Measurements from ENCODE around the gene HTRA3. TPM values are rescaled to one million over a fixed set of nuclear protein-coding genes. Genes with fewer than 3 reads are reported as not detected.

The HTRA3 gene
- polyA plus RNA-seq, 1 donor: 15.5 TPM

GRCh38 chr4:8329859-8330761 is 60.6 kb downstream of the HTRA3 start:
- no peak for DNase-seq
- Histone ChIP-seq H3K36me3 (ENCODE audit: control insufficient read depth, insufficient read depth, low read length) (no peaks in the 10 kb centered on the region), H3K27me3 (ENCODE audit: control insufficient read depth, insufficient read depth, low read length) (no peaks in the 10 kb centered on the region), H3K27ac (ENCODE audit: low read length) (no peak overlapping the region), H3K4me1 (ENCODE audit: control insufficient read depth, insufficient read depth, low read length) (no peaks in the 10 kb centered on the region), H3K9me3 (ENCODE audit: control insufficient read depth, low read depth, low read length) (no peaks in the 10 kb centered on the region), H3K4me3 (ENCODE audit: low read length) (no peak overlapping the region)
- WGBS (ENCODE audit: insufficient coverage, low lambda C conversion rate): no CpG with 5 or more reads among the region's 20 CpGs

- Histone ChIP-seq H3K4me1 (ENCODE audit: control insufficient read depth, insufficient read depth, low read length) (no peaks in the 10 kb centered on the region), H3K36me3 (ENCODE audit: control insufficient read depth, insufficient read depth, low read length) (no peaks in the 10 kb centered on the region), H3K27me3 (ENCODE audit: control insufficient read depth, insufficient read depth, low read length) (no peaks in the 10 kb centered on the region), H3K9me3 (ENCODE audit: control insufficient read depth, low read depth, low read length) (no peaks in the 10 kb centered on the region), H3K27ac (ENCODE audit: low read length) (no peak overlapping the region), H3K4me3 (ENCODE audit: low read length) (no peak overlapping the region)
- DNase-seq: no peak
- no CpG with 5 or more reads among the region's 15 CpGs for WGBS (ENCODE audit: insufficient coverage, low lambda C conversion rate)
These were observed 61.4 kb downstream of the HTRA3 start for GRCh38 chr4:8330821-8331574.

- H3K9me3 ChIP-seq (ENCODE audit: control insufficient read depth, low read depth, low read length): no peaks in the 10 kb centered on the region
- no peaks in the 10 kb centered on the region for H3K4me1 ChIP-seq (ENCODE audit: control insufficient read depth, insufficient read depth, low read length)
- WGBS (ENCODE audit: insufficient coverage, low lambda C conversion rate): 100% methylated on average over 1 of the region's 6 CpGs
- H3K4me3 ChIP-seq (ENCODE audit: low read length): no peak overlapping the region
- H3K36me3 ChIP-seq (ENCODE audit: control insufficient read depth, insufficient read depth, low read length): no peaks in the 10 kb centered on the region
- no peaks in the 10 kb centered on the region for H3K27me3 ChIP-seq (ENCODE audit: control insufficient read depth, insufficient read depth, low read length)
- no peak overlapping the region for H3K27ac ChIP-seq (ENCODE audit: low read length)
- DNase-seq: no peak
These were observed 62.0 kb downstream of the HTRA3 start for GRCh38 chr4:8331575-8331955.

- no peaks in the 10 kb centered on the region for H3K4me1 ChIP-seq (ENCODE audit: control insufficient read depth, insufficient read depth, low read length)
- no peaks in the 10 kb centered on the region for H3K9me3 ChIP-seq (ENCODE audit: control insufficient read depth, low read depth, low read length)
- H3K27ac ChIP-seq (ENCODE audit: low read length): no peak overlapping the region
- no CpG with 5 or more reads among the region's 12 CpGs for WGBS (ENCODE audit: insufficient coverage, low lambda C conversion rate)
- no peak overlapping the region for H3K4me3 ChIP-seq (ENCODE audit: low read length)
- no peak for DNase-seq
- no peaks in the 10 kb centered on the region for H3K36me3 ChIP-seq (ENCODE audit: control insufficient read depth, insufficient read depth, low read length)
- H3K27me3 ChIP-seq (ENCODE audit: control insufficient read depth, insufficient read depth, low read length): no peaks in the 10 kb centered on the region
These were observed 62.7 kb downstream of the HTRA3 start for GRCh38 chr4:8332038-8332857.

GRCh38 chr4:8332891-8333331 is 63.4 kb downstream of the HTRA3 start:
- H3K4me1 ChIP-seq (ENCODE audit: control insufficient read depth, insufficient read depth, low read length): no peaks in the 10 kb centered on the region
- H3K4me3 ChIP-seq (ENCODE audit: low read length): no peak overlapping the region
- H3K27ac ChIP-seq (ENCODE audit: low read length): no peak overlapping the region
- H3K36me3 ChIP-seq (ENCODE audit: control insufficient read depth, insufficient read depth, low read length): no peaks in the 10 kb centered on the region
- no peaks in the 10 kb centered on the region for H3K27me3 ChIP-seq (ENCODE audit: control insufficient read depth, insufficient read depth, low read length)
- no CpG with 5 or more reads among the region's 8 CpGs for WGBS (ENCODE audit: insufficient coverage, low lambda C conversion rate)
- DNase-seq: no peak
- no peaks in the 10 kb centered on the region for H3K9me3 ChIP-seq (ENCODE audit: control insufficient read depth, low read depth, low read length)

- Histone ChIP-seq H3K27me3 (ENCODE audit: control insufficient read depth, insufficient read depth, low read length) (no peaks in the 10 kb centered on the region), H3K36me3 (ENCODE audit: control insufficient read depth, insufficient read depth, low read length) (no peaks in the 10 kb centered on the region), H3K4me1 (ENCODE audit: control insufficient read depth, insufficient read depth, low read length) (no peaks in the 10 kb centered on the region), H3K4me3 (ENCODE audit: low read length) (no peak overlapping the region), H3K27ac (ENCODE audit: low read length) (no peak overlapping the region), H3K9me3 (ENCODE audit: control insufficient read depth, low read depth, low read length) (no peaks in the 10 kb centered on the region)
- WGBS (ENCODE audit: insufficient coverage, low lambda C conversion rate): no CpG with 5 or more reads among the region's 14 CpGs
- no peak for DNase-seq
These were observed 64.3 kb downstream of the HTRA3 start for GRCh38 chr4:8333726-8334460.

GRCh38 chr4:8334786-8335460 is 65.4 kb downstream of the HTRA3 start:
- H3K4me1 ChIP-seq (ENCODE audit: control insufficient read depth, insufficient read depth, low read length): no peaks in the 10 kb centered on the region
- WGBS (ENCODE audit: insufficient coverage, low lambda C conversion rate): 66% methylated on average over 2 of the region's 13 CpGs
- no peak overlapping the region for H3K4me3 ChIP-seq (ENCODE audit: low read length)
- no peaks in the 10 kb centered on the region for H3K9me3 ChIP-seq (ENCODE audit: control insufficient read depth, low read depth, low read length)
- no peak overlapping the region for H3K27ac ChIP-seq (ENCODE audit: low read length)
- DNase-seq: peak in 1 of 2 donors; percentile 23
- no peaks in the 10 kb centered on the region for H3K36me3 ChIP-seq (ENCODE audit: control insufficient read depth, insufficient read depth, low read length)
- H3K27me3 ChIP-seq (ENCODE audit: control insufficient read depth, insufficient read depth, low read length): no peaks in the 10 kb centered on the region

GRCh38 chr4:8335848-8336247 is 66.3 kb downstream of the HTRA3 start:
- no peaks in the 10 kb centered on the region for H3K27me3 ChIP-seq (ENCODE audit: control insufficient read depth, insufficient read depth, low read length)
- H3K27ac ChIP-seq (ENCODE audit: low read length): no peak overlapping the region
- H3K4me3 ChIP-seq (ENCODE audit: low read length): no peak overlapping the region
- H3K9me3 ChIP-seq (ENCODE audit: control insufficient read depth, low read depth, low read length): no peaks in the 10 kb centered on the region
- no peaks in the 10 kb centered on the region for H3K4me1 ChIP-seq (ENCODE audit: control insufficient read depth, insufficient read depth, low read length)
- WGBS (ENCODE audit: insufficient coverage, low lambda C conversion rate): no CpG with 5 or more reads among the region's 2 CpGs
- no peaks in the 10 kb centered on the region for H3K36me3 ChIP-seq (ENCODE audit: control insufficient read depth, insufficient read depth, low read length)
- no peak for DNase-seq

GRCh38 chr4:8336412-8337075 is 67.0 kb downstream of the HTRA3 start:
- H3K27me3 ChIP-seq (ENCODE audit: control insufficient read depth, insufficient read depth, low read length): no peaks in the 10 kb centered on the region
- H3K4me1 ChIP-seq (ENCODE audit: control insufficient read depth, insufficient read depth, low read length): no peaks in the 10 kb centered on the region
- no peak for DNase-seq
- H3K27ac ChIP-seq (ENCODE audit: low read length): no peak overlapping the region
- H3K4me3 ChIP-seq (ENCODE audit: low read length): no peak overlapping the region
- no peaks in the 10 kb centered on the region for H3K9me3 ChIP-seq (ENCODE audit: control insufficient read depth, low read depth, low read length)
- 100% methylated on average over 1 of the region's 7 CpGs for WGBS (ENCODE audit: insufficient coverage, low lambda C conversion rate)
- no peaks in the 10 kb centered on the region for H3K36me3 ChIP-seq (ENCODE audit: control insufficient read depth, insufficient read depth, low read length)
